Right forelimb (tissue), 1 donor: Measurements from ENCODE around the gene CMTM8.
"Not testable (repeated sequence)": the region's sequence is repeated elsewhere in the genome, so short reads cannot be mapped to it uniquely, and the experiment has no call there.

Experiments
- DNase-seq: peaks from one replicate; pipeline ENCODE4 v3.0.0-alpha.2; 2018

The CMTM8 gene

DNA sequence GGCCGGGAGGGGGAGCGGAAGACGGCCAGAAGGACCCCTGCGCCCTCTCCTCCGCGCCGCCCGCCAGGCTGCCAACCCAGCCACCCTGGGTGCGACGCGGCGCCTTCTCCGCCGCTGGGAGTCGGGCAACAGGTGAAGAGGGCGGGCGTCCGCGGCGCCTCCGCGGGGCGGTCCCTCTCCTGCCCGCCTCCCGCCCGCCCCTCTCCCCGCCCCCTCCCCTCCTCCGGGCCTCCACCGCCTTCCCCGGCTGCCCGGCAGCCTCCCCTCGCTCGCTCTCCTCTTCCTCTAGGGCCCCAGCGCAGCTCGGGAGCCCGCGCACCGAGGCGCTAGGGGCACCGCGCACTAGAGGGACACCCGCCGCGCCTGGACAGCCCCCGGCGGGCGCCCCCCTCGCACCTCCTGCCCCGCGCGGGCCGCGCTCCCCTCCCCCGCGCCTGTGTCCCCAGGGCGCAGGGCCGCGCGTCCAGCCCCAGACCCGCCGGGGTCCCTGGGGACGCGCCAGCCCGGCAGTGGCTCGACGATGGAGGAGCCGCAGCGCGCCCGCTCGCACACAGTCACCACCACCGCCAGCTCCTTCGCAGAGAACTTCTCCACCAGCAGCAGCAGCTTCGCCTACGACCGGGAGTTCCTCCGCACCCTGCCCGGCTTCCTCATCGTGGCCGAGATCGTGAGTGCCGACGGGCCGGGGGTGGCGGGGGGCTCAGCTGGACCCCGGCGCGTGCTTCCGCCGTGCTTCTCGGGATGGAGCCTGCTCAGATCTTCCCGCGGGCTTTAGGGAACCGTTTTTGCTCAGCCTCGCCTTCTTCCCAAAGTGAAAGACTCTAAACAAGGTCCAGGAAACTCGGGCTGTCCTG, at the start of gene CMTM8:
CMTM8 (plus strand) TSS at position 228 of the 854 bp plus-strand sequence; CDS start at position 521, 293 bp downstream.
- DNase-seq, result peak; percentile 70

- DNase-seq, result no peak
Measured at GRCh38 chr3:32189693-32190092, 48.8 kb upstream of the CMTM8 start.

DNA sequence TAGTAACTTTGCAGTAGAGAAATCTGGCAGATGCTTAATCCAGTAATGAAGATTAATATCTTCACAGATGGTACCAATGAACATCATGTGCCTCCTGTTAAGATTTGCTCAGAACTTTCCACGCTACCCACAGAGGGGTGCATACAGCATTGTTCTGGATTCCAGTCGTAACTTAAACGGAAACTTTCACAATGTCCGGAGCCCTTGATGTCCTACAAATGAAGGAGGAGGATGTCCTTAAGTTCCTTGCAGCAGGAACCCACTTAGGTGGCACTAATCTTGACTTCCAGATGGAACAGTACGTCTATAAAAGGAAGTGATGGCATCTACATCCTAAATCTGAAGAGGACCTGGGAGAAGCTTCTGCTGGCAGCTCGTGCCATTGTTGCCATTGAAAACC, 47.9 kb upstream of the CMTM8 start:
- not testable (repeated sequence) for DNase-seq

GRCh38 chr3:32193101-32193500, 45.4 kb upstream of the CMTM8 start:
- no peak for DNase-seq

- no peak for DNase-seq
Measured at GRCh38 chr3:32194653-32195052, 43.8 kb upstream of the CMTM8 start.

- DNase-seq, result no peak
Measured at GRCh38 chr3:32195995-32196540, 42.4 kb upstream of the CMTM8 start.

- DNase-seq, result no peak
Measured at GRCh38 chr3:32197991-32198390, 40.5 kb upstream of the CMTM8 start.

DNA sequence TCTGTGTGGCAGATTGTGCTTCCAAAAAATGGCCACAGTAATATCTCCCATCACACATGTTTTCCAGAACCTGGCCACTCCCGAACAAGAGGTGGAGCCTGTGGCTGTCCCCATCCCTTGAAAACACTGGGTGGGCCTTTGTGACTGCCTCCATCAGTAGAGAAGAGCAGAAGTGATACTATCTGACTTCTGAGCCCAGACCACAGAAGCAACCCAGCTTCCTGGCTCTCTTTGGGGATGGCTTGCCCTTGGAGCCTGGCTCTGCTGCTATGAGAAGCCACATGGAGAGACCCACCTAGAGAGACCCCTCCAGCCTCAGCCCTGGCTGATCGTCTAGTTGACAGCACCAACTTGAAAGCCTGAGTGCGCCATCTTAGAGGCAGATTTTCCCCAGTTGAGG, 39.8 kb upstream of the CMTM8 start:
- no peak for DNase-seq

DNA sequence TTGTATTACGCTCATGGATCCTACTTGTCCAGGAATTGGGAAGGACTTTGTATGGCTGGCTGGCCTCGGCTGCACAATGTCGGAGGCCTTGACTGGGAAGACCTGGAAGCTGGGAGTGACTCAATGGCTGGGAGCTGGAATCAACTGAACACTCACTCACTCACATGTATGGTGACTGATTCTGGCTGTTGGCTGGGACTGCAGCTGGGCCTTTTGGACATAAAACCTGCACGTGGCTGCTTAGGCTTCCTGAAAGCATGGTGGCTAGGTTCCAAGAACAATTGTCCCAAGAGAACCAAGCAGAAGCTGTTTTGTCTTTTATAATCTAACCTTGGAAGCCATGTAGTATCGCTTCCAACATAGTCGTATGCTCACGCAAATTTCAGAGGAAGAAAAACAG, 38.0 kb upstream of the CMTM8 start:
- DNase-seq, result no peak

- no peak for DNase-seq
Measured at GRCh38 chr3:32200992-32201758, 37.3 kb upstream of the CMTM8 start.

DNA sequence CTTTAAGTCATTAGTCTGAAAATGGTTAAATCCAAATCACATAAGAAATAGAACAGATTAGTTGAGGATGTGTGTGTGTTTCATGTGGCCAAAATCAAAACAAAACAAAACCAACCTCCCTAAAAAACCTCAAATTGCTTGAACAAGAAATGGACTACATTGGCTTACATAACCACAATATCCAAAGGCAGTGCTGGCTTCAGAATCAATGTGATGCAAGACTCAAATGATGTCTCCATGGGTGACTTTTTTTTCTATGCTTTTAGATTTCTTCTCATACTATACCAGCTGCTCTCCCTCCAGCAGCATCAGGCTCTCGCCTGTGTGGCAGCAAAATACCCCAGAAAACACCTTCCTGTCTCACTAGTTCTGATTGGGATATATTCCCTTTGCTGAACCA, 36.0 kb upstream of the CMTM8 start:
- DNase-seq, result no peak

DNA sequence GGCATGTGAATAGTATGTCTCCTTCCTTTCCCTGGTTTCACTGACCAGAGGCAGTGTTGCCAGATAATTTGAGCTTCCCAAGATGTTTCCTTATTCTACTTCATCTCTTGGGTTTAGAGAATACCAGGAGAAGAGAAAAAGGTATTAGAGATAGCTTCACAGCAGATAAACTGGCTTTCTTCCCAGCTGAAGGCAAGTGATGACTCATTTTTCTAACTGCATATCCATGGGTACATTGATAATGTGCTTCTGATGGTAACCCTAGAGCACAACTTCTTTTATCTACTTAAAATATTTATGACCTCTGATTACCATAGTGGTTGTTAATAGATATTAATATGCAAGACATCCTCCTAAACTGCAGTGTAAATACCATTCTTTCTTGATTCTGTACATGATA, 34.6 kb upstream of the CMTM8 start:
- no peak for DNase-seq

GRCh38 chr3:32208447-32208846, 30.0 kb upstream of the CMTM8 start:
- no peak for DNase-seq

- no peak for DNase-seq
Measured at GRCh38 chr3:32215185-32215584, 23.3 kb upstream of the CMTM8 start.

GRCh38 chr3:32216172-32216783, 22.2 kb upstream of the CMTM8 start:
- no peak for DNase-seq

GRCh38 chr3:32217339-32217738, 21.1 kb upstream of the CMTM8 start:
- DNase-seq, result no peak

- DNase-seq, result no peak
Measured at GRCh38 chr3:32219537-32219936, 18.9 kb upstream of the CMTM8 start.

DNA sequence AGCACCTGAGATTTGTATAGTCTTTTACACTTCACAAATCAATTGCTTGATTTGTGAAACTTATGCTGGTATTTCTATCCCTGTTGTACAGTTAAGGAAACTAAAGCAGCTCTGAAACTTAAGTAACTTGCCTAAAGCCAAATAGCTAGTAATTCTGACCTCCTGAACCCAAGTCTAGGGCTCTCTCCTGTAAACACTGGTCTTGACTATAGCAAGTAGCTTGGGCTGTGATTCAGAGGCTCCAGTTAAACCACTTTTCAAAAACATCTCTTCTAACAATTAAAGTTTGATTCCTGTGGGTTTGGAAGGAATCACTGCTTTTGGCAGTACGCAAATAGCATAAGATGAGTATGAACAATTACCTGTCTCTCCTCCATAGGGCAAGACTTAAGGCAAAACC, 18.5 kb upstream of the CMTM8 start:
- no peak for DNase-seq

GRCh38 chr3:32222950-32223349, 15.5 kb upstream of the CMTM8 start:
- no peak for DNase-seq

DNA sequence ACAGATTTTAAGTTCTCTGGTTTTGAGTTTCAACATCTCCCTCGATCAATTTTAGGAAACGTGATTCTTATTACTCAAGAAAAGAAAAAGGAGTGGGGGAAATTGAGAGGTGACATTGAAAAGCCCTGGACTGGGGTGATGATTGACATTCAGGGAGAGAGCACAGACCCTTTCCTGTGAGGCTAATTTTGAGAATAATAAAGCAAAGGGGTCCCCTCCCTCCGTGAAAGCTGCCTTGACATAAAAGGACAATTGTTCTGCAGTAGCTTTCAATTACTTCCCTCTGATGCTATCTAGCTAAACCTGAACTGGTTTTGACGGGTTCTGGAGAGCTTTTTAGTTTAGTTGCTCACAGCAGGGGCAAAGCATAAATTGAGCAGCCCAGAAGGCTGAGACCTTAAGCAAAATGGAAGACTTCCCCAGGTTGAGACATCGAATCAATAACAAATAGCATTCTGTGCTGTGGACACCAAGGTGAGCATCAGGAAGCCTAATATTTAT, 14.4 kb upstream of the CMTM8 start:
- no peak for DNase-seq

DNA sequence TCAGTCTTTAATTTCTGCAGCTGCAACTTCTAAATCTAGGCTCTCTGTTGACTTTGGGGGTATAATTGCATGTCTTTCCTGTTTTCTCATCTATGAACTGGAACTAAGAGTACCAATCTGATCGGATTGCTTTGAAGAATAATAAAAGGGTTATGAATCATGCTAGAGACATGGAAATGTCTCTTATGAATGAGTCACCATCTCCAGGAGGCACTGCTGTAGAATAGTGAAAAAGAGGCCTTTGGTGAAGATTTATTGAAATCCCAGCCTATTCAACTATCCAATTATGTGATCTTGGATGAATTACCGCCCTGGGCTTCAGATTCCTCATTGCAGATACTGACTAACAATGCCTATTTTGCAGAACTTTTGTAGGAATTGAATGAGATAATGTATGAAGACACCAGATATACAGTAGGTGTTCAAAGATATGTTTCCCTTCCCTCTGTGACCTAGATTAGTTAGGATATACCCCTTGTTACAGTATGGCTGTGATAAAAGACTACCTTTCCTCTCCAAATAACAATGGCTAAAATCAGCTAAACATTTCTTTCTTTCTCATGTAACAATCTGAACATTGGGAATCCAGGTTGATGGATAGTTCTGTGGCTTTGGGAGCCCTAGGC, 11.5 kb upstream of the CMTM8 start:
- DNase-seq, result no peak

DNA sequence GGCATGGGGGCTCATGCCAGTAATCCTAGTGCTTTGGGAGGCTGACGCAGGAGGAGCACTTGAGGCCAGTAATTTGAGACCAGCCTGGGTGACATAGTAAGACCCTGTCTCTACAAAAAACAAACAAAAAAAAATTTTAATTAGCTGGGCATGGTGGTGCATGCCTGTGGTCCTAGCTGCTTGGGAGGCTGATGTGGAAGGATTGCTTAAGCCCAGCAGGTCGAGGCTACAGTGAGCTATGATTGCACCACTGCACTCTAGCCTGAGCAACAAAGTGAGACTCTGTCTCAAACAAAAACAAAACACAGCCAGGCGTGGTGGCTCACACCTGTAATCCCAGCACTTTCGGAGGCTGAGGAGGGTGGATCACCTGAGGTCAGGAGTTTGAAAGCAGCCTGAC, 9.7 kb upstream of the CMTM8 start:
- not testable (repeated sequence) for DNase-seq

DNA sequence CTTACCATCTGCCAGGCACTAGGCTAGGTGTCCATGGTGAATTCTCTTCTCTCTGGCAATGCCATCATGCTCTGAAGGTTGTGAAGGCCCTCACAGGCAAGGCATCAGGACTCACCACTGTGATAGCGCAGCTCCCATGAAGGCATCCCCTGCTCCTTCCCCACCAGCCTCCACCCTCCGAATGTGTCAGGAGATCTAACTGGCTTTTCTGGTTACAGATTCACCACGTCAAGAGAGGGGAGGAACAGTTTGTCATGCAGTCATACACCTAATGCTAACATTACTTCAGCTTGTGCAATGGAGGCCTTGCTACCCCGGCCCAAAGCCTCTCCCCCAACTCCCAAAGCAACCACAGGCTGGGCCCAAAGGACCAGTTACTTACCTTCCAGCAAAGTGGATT, 8.9 kb upstream of the CMTM8 start:
- DNase-seq, result no peak
